ENCODE results near the gene LYRM2. TPM values are rescaled to one million over a fixed set of nuclear protein-coding genes. Genes with fewer than 3 reads are reported as not detected.

LYRM2 gene
- total RNA-seq, 1 donor from 2014 or later: 11.3 TPM

DNA sequence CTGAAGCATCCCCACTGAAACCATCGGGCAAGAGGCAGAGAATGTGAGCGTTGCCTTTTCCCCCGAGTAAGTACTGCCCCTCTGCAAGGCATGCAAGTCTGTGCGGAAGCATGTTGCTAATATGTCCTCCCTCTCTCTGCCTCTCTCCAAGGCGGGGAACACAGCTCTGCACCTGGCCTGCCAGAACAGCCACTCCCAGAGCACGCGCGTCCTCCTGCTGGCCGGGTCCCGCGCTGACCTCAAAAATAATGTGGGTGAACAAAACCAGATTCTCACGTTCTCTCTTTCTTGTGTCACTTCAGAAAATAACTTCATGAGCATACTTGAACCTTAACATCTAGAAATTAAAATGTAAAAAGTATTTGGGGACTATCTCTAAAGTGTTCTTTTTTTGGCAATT, 26.4 kb downstream of the LYRM2 start:
- H3K4me3 ChIP-seq (ENCODE audit: low read depth, low read length): no peak overlapping the region
- peak; percentile 15 for TF ChIP-seq CTCF (conservative IDR thresholded peaks at IDR 0.05; ENCODE audit: low read depth, low read length)
- DNase-seq (ENCODE audit: low read depth): no peak

DNA sequence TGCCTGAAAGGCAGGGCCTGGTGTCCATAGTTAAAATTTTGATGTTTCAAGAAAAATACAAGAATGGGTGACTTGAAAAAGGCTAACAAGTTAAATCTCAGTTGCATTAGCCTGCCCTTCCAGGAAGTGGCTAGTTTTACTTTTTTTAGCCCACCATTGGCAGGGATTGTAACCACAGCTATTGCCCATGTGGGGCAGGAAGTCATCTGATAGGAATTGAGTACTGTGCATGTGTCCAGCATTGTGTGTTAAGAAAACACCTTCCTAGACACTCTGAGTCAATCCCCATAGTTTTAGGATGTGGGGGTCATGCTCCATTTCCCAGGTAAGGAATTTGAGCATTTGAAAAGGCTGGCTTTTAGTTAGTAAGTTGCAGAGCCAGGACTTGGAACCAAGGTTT, 26.9 kb downstream of the LYRM2 start:
- DNase-seq (ENCODE audit: low read depth): peak; percentile 18
- no peak for TF ChIP-seq CTCF (conservative IDR thresholded peaks at IDR 0.05; ENCODE audit: low read depth, low read length)

DNA sequence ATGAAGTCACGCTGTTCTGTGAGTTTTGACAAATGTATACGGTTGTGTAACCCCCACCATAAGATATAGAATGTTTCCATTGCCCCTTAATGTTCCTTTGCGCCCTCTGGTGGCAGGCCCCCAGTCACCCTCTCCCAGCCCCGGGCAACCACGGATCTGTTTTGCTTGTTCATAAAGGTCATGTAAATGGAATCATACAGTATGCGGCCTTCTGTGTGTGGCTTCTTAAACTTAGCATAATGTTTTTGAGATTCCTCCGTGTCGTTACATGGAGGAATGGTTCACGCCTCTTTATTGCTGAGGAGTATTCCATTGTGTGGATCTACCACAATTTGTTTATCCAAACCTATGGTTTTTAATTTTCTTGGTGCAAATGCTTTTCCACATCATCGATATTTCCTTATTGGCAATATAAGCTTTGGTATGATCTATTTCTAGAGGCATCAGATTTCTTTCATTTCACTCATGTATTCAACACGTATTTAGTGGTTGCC, 28.4 kb downstream of the LYRM2 start:
- TF ChIP-seq CTCF (conservative IDR thresholded peaks at IDR 0.05; ENCODE audit: low read depth, low read length): peak; percentile 84
- DNase-seq (ENCODE audit: low read depth): no peak
- no peak overlapping the region for H3K4me3 ChIP-seq (ENCODE audit: low read depth, low read length)

More for the DNA sequence above, 26.9 kb downstream of the LYRM2 start:
- H3K4me3 ChIP-seq (ENCODE audit: low read depth, low read length): no peak overlapping the region

GRCh38 chr6:89605861-89606260, 32.7 kb downstream of the LYRM2 start:
- no peak for TF ChIP-seq CTCF (conservative IDR thresholded peaks at IDR 0.05; ENCODE audit: low read depth, low read length)
- no peak for DNase-seq (ENCODE audit: low read depth)
- H3K4me3 ChIP-seq (ENCODE audit: low read depth, low read length): no peak overlapping the region

DNA sequence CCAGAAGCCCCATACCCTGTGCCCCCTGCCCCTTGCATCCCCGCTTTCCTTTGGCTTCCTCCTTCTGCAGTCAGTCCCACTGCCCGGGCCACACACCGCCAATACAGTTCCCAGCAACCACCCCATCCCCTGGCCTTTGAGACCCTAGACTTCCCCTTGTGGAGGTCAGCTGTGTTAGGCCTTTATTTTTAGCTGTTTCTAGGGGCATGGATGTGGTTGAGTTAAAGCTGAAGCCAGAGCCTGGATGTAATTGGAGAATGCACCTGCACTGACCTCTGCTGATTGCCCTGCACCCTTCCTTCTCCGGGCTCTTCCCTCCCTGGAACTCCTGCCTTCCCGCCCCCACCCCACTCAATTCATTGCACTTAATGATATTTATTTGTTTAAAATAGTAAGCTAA, 33.9 kb downstream of the LYRM2 start:
- DNase-seq (ENCODE audit: low read depth): no peak

DNA sequence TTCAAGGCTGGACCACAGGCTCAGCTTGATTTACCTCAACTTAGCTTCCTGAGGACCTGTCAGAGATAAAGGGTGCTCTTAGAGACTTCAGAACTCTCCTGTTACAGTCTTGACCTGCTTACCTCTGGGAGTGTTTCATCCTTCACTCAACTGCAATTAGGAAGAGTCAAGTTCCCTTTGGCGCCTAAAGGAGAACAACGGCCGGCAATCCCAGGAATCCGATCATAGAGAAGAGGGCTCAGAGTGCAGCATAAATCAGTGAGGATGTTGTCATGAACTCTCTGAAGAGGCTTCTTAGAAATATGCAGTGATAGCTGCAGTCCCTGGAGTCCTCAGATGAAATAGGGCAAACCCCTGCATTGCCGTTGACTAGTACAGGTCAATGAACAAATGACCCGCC, 36.4 kb downstream of the LYRM2 start:
- TF ChIP-seq CTCF (conservative IDR thresholded peaks at IDR 0.05; ENCODE audit: low read depth, low read length): no peak
- DNase-seq (ENCODE audit: low read depth): no peak
- no peak overlapping the region for H3K4me3 ChIP-seq (ENCODE audit: low read depth, low read length)

More for the DNA sequence above, 33.9 kb downstream of the LYRM2 start:
- H3K4me3 ChIP-seq (ENCODE audit: low read depth, low read length): no peak overlapping the region
- TF ChIP-seq CTCF (conservative IDR thresholded peaks at IDR 0.05; ENCODE audit: low read depth, low read length): no peak

DNA sequence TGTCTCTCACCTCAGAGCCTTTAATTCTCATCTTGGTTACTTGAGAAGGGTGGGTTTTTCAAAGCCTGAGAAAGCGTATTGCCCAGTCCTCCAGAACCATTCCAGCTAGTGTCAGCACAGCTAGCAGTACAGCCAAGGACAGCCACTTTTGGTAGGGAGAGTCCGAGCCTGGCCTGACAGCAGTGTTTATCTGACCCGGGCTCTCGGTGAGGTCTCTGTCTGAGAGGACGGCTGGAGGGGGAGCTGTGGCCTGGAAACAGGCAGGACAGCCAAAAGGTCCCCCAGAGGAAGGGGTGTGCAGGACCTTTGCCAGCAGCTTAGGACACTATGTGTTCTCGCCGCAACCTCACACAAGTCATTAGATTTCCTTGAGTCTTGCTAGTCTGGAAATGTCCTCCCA, 38.8 kb downstream of the LYRM2 start:
- no peak for TF ChIP-seq CTCF (conservative IDR thresholded peaks at IDR 0.05; ENCODE audit: low read depth, low read length)

More for the DNA sequence above, 38.8 kb downstream of the LYRM2 start:
- no peak for DNase-seq (ENCODE audit: low read depth)
- no peak overlapping the region for H3K4me3 ChIP-seq (ENCODE audit: low read depth, low read length)

All from epithelial cell of proximal tubule (primary cell).